ENCODE data around the gene C2orf42.
"Not testable (repeated sequence)": the region's sequence is repeated elsewhere in the genome, so short reads cannot be mapped to it uniquely, and the experiment has no call there.

Gene C2orf42

GRCh38 chr2:70190418-70191243, at the start of gene C2orf42:
TSS of gene C2orf42 (minus strand) at chr2:70191019. CDS start at chr2:70181985, 9,034 bp downstream.
- ChIA-PET CTCF (interaction anchor here (0.5 to 1.9 kb wide), 6 partner anchors 27 to 279 kb away, joined by 3 to 6 read pairs (median 4); partner anchors contain the start of gene FAM136A), POLR2A (interaction anchor here (0.6 to 2.1 kb wide), 19 partner anchors 9 to 1890 kb away, joined by 3 to 18 read pairs (median 4); partner anchors contain the start of genes MXD1, NAGK, PCYOX1 and SNRPG)
- peak; percentile 22 for TF ChIP-seq CTCF (IDR thresholded peaks at IDR 0.05; ENCODE audit: insufficient read depth, low read length, missing control alignments)
- peak within 1 kb of the TSS; percentile 69 for H3K4me3 ChIP-seq (ENCODE audit: low read depth, low read length)
- DNase-seq (ENCODE audit: low read depth, low spot score): peak; percentile 89

- no peak overlapping the region for H3K4me3 ChIP-seq (ENCODE audit: low read depth, low read length)
- TF ChIP-seq CTCF (IDR thresholded peaks at IDR 0.05; ENCODE audit: insufficient read depth, low read length, missing control alignments): no peak
- DNase-seq (ENCODE audit: low read depth, low spot score): no peak
- CTCF ChIA-PET: interaction anchor here (1.1 to 1.2 kb wide), 2 partner anchors 10 to 327 kb away, joined by 3 to 5 read pairs; no protein-coding TSS in a partner anchor
- POLR2A ChIA-PET: no interaction called here
These were observed 49.8 kb upstream of the C2orf42 start for GRCh38 chr2:70240599-70240998.

- TF ChIP-seq CTCF (IDR thresholded peaks at IDR 0.05; ENCODE audit: insufficient read depth, low read length, missing control alignments): no peak
- ChIA-PET POLR2A (no interaction called here), CTCF (no interaction called here)
- no peak for DNase-seq (ENCODE audit: low read depth, low spot score)
- no peak overlapping the region for H3K4me3 ChIP-seq (ENCODE audit: low read depth, low read length)
These were observed 43.1 kb upstream of the C2orf42 start for GRCh38 chr2:70233926-70234325.

GRCh38 chr2:70226781-70227180, 36.0 kb upstream of the C2orf42 start:
- POLR2A ChIA-PET: no interaction called here
- CTCF ChIA-PET: interaction anchor here (1.5 to 2.2 kb wide), 2 partner anchors 10 to 314 kb away, joined by 4 to 7 read pairs; no protein-coding TSS in a partner anchor
- TF ChIP-seq CTCF (IDR thresholded peaks at IDR 0.05; ENCODE audit: insufficient read depth, low read length, missing control alignments): no peak
- DNase-seq (ENCODE audit: low read depth, low spot score): no peak
- no peak overlapping the region for H3K4me3 ChIP-seq (ENCODE audit: low read depth, low read length)

GRCh38 chr2:70223305-70223704, 32.5 kb upstream of the C2orf42 start:
- POLR2A ChIA-PET; H3K4me3 ChIP-seq (ENCODE audit: low read depth, low read length); CTCF ChIA-PET; DNase-seq (ENCODE audit: low read depth, low spot score): not testable (repeated sequence)

- ChIA-PET CTCF (interaction anchor here (1.0 kb wide), 1 partner anchor 10 kb away, joined by 5 read pairs; no protein-coding TSS in a partner anchor), POLR2A (interaction anchor here (0.6 to 2.1 kb wide), 4 partner anchors 24 to 301 kb away, joined by 3 to 13 read pairs (median 4); partner anchors contain the start of genes C2orf42 and MXD1)
- no peak overlapping the region for H3K4me3 ChIP-seq (ENCODE audit: low read depth, low read length)
- TF ChIP-seq CTCF (IDR thresholded peaks at IDR 0.05; ENCODE audit: insufficient read depth, low read length, missing control alignments): no peak
- DNase-seq (ENCODE audit: low read depth, low spot score): peak; percentile 82
These were observed 24.2 kb upstream of the C2orf42 start for GRCh38 chr2:70214953-70215549.

Measured in AG04449 (cell line).